ENCODE data around the gene TBX21.
"Not testable (repeated sequence)": the region's sequence is repeated elsewhere in the genome, so short reads cannot be mapped to it uniquely, and the experiment has no call there.

The TBX21 gene

DNA sequence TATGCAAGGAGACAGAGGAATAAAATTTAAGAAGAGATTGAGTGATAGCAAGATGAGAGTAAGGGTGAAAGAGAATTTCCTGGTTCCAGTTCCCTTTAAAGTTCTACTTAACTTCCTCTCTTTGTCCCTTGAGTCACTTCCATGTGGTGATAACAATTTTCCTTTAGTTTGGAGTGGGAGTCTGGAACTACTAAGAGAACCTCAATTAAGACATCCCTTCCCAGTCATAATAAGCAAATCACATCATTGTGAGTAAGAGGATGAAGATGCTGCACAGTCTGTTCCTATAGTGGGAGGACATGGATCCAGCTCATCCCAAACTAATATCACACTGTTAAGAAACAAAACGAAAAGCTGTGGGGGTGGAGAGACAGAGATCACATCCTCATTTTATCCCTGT lies 24.4 kb downstream of the TBX21 start:
- no peaks in the 10 kb centered on the region for H3K4me1 ChIP-seq (ENCODE audit: control insufficient read depth, insufficient read depth, low read length)
- no peaks in the 10 kb centered on the region for H3K9me3 ChIP-seq (ENCODE audit: control insufficient read depth, insufficient read depth, low read depth, low read length)
- H3K27ac ChIP-seq (ENCODE audit: low read depth, low read length): no peak overlapping the region
- no peak overlapping the region for H3K4me3 ChIP-seq (ENCODE audit: low read depth, low read length)
- H3K9ac ChIP-seq (ENCODE audit: low read length): no peak overlapping the region
- H3K27me3 ChIP-seq (ENCODE audit: control insufficient read depth, insufficient read depth, low read length): peaks cover 18% of the 10 kb centered on the region
- no peaks in the 10 kb centered on the region for H3K36me3 ChIP-seq (ENCODE audit: control insufficient read depth, insufficient read depth, low read length)

DNA sequence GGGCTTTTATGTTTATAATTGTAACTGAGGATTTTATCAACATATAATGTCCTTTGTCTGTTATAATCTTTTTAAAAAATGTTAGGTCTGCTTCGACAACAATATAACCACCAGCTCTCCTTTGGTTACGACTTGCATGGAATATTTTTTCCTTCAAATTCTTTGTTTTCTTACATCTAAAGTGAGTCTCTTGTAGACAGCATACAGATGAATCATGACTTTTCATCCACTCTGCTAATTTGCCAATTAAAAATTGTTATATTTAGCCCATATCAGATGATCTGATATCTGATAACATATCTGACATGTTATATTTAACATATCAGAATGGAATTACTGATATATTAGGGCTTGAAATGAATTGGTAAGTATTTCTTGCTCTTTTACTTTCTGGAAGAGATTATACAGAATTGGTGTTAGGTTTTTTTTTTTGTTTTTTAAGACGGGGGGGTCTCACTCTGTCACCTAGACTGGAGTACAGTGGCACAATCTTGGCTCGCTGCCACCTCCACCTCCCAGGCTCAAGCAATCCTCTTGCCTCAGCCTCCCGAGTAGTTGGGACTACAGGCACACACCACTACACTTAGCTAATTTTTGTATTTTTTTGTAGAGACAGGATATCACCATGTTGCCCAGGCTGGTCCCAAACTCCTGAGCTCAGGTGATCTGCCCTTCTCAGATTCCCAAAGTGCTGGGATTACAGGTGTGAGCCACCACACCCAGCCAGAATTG lies 27.5 kb downstream of the TBX21 start:
- H3K9me3 ChIP-seq (ENCODE audit: control insufficient read depth, insufficient read depth, low read depth, low read length): no peaks in the 10 kb centered on the region
- H3K27ac ChIP-seq (ENCODE audit: low read depth, low read length): no peak overlapping the region
- no peaks in the 10 kb centered on the region for H3K36me3 ChIP-seq (ENCODE audit: control insufficient read depth, insufficient read depth, low read length)
- peaks cover 18% of the 10 kb centered on the region for H3K27me3 ChIP-seq (ENCODE audit: control insufficient read depth, insufficient read depth, low read length)
- no peak overlapping the region for H3K4me3 ChIP-seq (ENCODE audit: low read depth, low read length)
- H3K4me1 ChIP-seq (ENCODE audit: control insufficient read depth, insufficient read depth, low read length): no peaks in the 10 kb centered on the region
- no peak overlapping the region for H3K9ac ChIP-seq (ENCODE audit: low read length)

DNA sequence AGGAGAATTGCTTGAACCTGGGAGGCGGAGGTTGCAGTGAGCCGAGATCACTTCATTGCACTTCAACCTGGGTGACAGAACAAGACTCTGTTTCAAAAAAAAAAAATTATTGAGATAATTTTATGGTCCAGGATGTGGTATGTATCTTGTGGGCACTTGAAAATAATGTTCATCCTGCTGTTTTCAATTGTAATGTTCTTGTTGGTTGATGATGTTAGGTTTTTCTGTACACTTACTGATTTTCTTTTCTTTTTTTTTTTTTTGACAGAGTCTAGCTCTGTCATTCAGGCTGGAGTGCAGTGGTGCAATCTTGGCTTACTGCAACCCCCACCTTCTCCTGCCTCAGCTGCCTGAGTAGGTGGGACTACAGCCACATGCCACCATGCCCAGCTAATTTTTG lies 29.7 kb downstream of the TBX21 start:
- H3K4me3 ChIP-seq (ENCODE audit: low read depth, low read length): no peak overlapping the region
- no peak overlapping the region for H3K9ac ChIP-seq (ENCODE audit: low read length)
- no peaks in the 10 kb centered on the region for H3K36me3 ChIP-seq (ENCODE audit: control insufficient read depth, insufficient read depth, low read length)
- H3K27me3 ChIP-seq (ENCODE audit: control insufficient read depth, insufficient read depth, low read length): peaks cover 10% of the 10 kb centered on the region
- H3K4me1 ChIP-seq (ENCODE audit: control insufficient read depth, insufficient read depth, low read length): no peaks in the 10 kb centered on the region
- no peak overlapping the region for H3K27ac ChIP-seq (ENCODE audit: low read depth, low read length)
- peaks cover 3% of the 10 kb centered on the region for H3K9me3 ChIP-seq (ENCODE audit: control insufficient read depth, insufficient read depth, low read depth, low read length)

DNA sequence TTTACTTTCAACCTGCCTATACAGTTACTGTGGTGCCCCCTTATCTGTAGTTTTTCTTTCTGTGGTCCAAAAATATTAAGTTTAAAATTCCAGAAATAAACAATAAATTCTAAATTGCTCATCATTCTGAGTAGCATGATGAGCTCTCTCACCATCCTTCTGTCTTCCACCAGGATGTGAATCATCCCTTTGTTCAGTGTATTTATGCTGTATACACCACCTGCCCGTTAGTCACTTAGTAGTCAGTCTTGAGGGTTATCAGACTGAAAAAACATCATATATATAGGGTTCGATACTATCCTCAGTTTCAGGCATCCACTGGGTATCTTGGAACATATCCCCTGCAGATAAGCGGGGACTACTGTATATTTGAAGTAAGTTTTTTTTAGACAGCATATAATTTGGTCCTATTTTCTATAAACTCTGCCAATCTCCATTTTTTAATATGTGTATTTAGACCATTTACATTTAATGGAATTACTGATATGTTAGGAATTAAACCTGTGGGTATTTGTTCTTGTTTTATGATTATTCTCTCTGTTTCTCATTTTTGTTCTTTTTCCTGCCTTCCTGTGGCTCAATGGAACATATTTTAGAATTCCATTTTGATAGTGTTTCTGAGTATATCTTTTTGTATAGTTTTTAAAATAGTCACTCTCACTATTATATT lies 31.0 kb downstream of the TBX21 start:
- H3K9me3 ChIP-seq (ENCODE audit: control insufficient read depth, insufficient read depth, low read depth, low read length): peaks cover 5% of the 10 kb centered on the region
- H3K36me3 ChIP-seq (ENCODE audit: control insufficient read depth, insufficient read depth, low read length): no peaks in the 10 kb centered on the region
- no peak overlapping the region for H3K27ac ChIP-seq (ENCODE audit: low read depth, low read length)
- no peaks in the 10 kb centered on the region for H3K4me1 ChIP-seq (ENCODE audit: control insufficient read depth, insufficient read depth, low read length)
- H3K4me3 ChIP-seq (ENCODE audit: low read depth, low read length): no peak overlapping the region
- peaks cover 5% of the 10 kb centered on the region for H3K27me3 ChIP-seq (ENCODE audit: control insufficient read depth, insufficient read depth, low read length)
- H3K9ac ChIP-seq (ENCODE audit: low read length): no peak overlapping the region

DNA sequence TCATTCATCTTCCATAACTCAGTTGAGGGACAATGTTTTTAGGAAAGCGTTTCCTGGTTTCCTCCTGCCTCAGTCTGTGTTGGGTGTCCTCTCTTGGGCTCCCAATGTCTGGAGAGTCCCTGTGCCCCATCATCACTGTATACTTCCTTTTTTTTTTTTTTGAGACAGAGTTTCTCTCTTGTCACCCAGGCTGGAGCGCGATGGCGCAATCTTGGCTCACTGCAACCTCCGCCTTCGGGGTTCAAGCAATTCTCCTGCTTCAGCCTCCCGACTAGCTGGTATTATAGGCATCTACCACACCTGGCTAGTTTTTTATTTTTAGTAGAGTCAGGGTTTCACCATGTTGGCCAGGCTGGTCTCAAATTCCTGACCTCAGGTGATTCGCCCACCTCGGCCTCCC lies 40.6 kb downstream of the TBX21 start:
- H3K27ac ChIP-seq (ENCODE audit: low read depth, low read length); H3K9me3 ChIP-seq (ENCODE audit: control insufficient read depth, insufficient read depth, low read depth, low read length); H3K4me3 ChIP-seq (ENCODE audit: low read depth, low read length); H3K4me1 ChIP-seq (ENCODE audit: control insufficient read depth, insufficient read depth, low read length); H3K36me3 ChIP-seq (ENCODE audit: control insufficient read depth, insufficient read depth, low read length); H3K9ac ChIP-seq (ENCODE audit: low read length): not testable (repeated sequence)
- H3K27me3 ChIP-seq (ENCODE audit: control insufficient read depth, insufficient read depth, low read length): peaks cover 47% of the 10 kb centered on the region

DNA sequence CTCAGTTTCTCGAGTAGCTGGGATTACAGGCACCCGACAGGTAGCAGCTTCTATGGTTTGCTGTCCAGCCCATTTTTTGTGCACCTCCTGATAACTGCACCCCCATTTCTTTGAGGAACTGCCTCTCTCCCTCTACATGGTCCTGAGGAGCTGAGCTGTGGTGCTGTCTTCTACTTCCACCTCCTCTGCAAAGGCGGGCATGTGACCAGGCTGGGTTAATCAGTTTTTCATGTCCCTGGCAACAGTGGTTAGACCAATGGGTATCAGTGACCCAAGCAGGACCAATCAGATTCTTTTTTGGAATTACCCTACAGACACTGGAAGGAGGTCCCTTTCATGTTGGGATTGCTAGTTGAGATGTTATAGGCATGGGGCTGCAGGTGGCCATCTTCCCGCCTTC lies 41.3 kb downstream of the TBX21 start:
- Histone ChIP-seq H3K27ac (ENCODE audit: low read depth, low read length) (no peak overlapping the region), H3K36me3 (ENCODE audit: control insufficient read depth, insufficient read depth, low read length) (no peaks in the 10 kb centered on the region), H3K9ac (ENCODE audit: low read length) (no peak overlapping the region), H3K4me1 (ENCODE audit: control insufficient read depth, insufficient read depth, low read length) (no peaks in the 10 kb centered on the region), H3K27me3 (ENCODE audit: control insufficient read depth, insufficient read depth, low read length) (peaks cover 47% of the 10 kb centered on the region), H3K9me3 (ENCODE audit: control insufficient read depth, insufficient read depth, low read depth, low read length) (no peaks in the 10 kb centered on the region), H3K4me3 (ENCODE audit: low read depth, low read length) (no peak overlapping the region)

DNA sequence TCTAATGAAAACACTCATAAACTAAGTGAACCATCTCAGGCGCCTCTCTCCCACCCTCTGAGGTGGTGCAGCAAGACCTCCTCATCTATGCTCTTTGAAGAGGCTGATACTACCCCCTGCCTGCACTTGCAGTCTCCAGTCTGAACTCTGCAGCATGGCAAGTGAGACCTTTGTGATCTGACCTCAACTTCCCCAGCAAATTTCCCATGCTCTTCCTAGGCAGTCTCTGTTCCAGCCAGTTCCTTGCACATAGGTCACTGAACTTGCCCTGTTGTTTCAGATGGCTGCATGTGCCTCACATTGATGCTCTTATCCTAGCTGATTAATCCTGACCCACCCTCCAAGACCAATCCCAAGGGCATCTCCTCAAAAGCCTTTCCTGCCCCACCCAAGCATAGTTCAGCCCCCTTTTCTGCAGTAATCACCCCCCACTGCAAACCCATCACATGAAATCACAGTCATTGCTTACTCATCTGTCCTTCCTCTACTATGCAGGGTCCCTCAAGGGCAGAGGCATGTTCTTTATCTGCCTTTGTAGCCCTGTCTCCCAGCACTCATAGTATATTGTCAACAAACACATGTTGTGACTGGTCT lies 42.0 kb downstream of the TBX21 start:
- Histone ChIP-seq H3K27me3 (ENCODE audit: control insufficient read depth, insufficient read depth, low read length) (peaks cover 47% of the 10 kb centered on the region), H3K36me3 (ENCODE audit: control insufficient read depth, insufficient read depth, low read length) (no peaks in the 10 kb centered on the region), H3K9ac (ENCODE audit: low read length) (no peak overlapping the region), H3K4me3 (ENCODE audit: low read depth, low read length) (no peak overlapping the region), H3K4me1 (ENCODE audit: control insufficient read depth, insufficient read depth, low read length) (no peaks in the 10 kb centered on the region), H3K27ac (ENCODE audit: low read depth, low read length) (no peak overlapping the region), H3K9me3 (ENCODE audit: control insufficient read depth, insufficient read depth, low read depth, low read length) (no peaks in the 10 kb centered on the region)

DNA sequence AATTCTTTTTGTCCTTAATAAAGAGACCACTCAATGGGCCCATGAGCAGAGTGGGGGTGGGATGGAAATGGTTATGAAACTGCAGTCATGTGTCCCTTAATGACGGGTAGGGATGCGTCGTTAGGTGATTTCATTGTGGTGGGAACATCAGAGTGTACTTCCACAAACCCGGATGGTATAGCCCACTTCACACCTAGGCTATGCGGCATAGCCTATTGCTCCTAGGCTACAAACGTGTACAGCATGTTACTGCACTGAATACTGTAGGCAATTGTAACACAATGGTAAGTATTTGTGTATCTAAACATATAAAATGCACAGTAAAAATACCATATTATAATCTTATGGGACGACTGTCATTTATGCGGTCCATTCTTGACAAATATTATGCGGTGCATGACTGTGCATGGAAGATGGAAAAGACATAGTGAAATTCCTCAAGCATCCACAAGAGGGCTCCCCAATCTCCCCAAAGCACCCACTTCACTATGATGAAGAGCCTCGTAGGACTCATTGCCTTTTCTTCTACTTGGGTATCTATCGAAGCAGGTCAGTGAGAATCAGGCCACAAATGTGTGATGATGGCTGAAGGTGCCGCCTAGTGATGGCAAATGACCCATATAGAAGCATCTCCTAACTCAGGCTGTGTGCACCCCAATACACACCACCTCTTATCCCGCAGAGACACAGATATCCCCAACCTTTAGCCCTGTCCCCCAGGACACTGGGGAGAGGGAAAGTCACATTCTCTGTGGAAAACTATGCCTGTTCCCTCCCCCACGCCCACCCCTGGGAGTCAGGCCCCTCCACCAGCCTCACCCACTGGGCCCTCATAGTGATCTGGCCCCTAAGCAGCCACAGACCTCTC lies 43.5 kb downstream of the TBX21 start:
- Histone ChIP-seq H3K27ac (ENCODE audit: low read depth, low read length) (no peak overlapping the region), H3K27me3 (ENCODE audit: control insufficient read depth, insufficient read depth, low read length) (peaks cover 52% of the 10 kb centered on the region), H3K36me3 (ENCODE audit: control insufficient read depth, insufficient read depth, low read length) (no peaks in the 10 kb centered on the region), H3K9ac (ENCODE audit: low read length) (no peak overlapping the region), H3K9me3 (ENCODE audit: control insufficient read depth, insufficient read depth, low read depth, low read length) (no peaks in the 10 kb centered on the region), H3K4me3 (ENCODE audit: low read depth, low read length) (no peak overlapping the region), H3K4me1 (ENCODE audit: control insufficient read depth, insufficient read depth, low read length) (no peaks in the 10 kb centered on the region)

DNA sequence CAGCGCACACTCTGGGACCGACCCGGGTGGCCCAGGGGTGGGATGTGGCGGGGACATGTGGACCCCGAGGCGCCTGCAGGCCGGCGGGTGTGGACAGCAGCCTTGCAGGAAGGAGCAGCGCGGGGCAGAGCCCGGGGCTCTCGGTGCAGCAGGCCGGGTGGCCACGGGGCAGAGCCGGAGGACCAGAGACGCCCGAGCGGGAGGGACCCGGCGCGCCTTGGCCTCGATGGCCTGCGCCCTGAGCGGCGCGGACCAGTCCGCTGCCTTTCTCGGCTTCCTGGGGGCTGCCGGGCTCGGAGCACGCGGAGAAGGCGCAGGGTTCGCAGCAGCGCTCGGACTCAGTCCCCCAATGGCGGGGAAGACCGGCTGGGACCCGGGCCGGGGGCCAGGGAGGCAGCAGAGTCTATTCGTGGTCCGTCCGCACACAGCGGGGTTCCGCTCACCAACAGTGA lies 45.2 kb downstream of the TBX21 start:
- Histone ChIP-seq H3K4me3 (ENCODE audit: low read depth, low read length) (no peak overlapping the region), H3K4me1 (ENCODE audit: control insufficient read depth, insufficient read depth, low read length) (no peaks in the 10 kb centered on the region), H3K9ac (ENCODE audit: low read length) (no peak overlapping the region), H3K9me3 (ENCODE audit: control insufficient read depth, insufficient read depth, low read depth, low read length) (no peaks in the 10 kb centered on the region), H3K36me3 (ENCODE audit: control insufficient read depth, insufficient read depth, low read length) (no peaks in the 10 kb centered on the region), H3K27me3 (ENCODE audit: control insufficient read depth, insufficient read depth, low read length) (peaks cover 50% of the 10 kb centered on the region), H3K27ac (ENCODE audit: low read depth, low read length) (no peak overlapping the region)

DNA sequence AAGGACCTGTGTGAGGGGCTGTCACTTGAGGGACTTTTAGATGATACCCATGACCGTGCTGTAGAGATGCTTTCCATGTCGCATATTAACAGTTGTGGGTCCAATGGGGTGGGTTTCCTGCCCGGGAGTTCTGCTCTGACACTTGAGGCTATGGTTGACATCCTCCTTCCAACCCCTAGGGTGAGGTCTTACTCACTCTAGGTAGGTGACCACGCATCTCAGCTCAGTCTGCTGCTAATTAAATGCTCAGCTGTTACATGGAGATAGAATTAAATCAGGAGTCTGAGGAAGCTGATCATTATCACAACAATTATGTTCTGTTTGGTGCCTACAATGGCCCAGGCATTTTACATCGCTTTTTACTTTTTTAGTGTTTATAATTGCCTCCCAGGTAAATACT lies 48.4 kb downstream of the TBX21 start:
- Histone ChIP-seq H3K36me3 (ENCODE audit: control insufficient read depth, insufficient read depth, low read length) (no peaks in the 10 kb centered on the region), H3K9ac (ENCODE audit: low read length) (no peak overlapping the region), H3K9me3 (ENCODE audit: control insufficient read depth, insufficient read depth, low read depth, low read length) (no peaks in the 10 kb centered on the region), H3K27ac (ENCODE audit: low read depth, low read length) (no peak overlapping the region), H3K27me3 (ENCODE audit: control insufficient read depth, insufficient read depth, low read length) (peaks cover 29% of the 10 kb centered on the region), H3K4me3 (ENCODE audit: low read depth, low read length) (no peak overlapping the region), H3K4me1 (ENCODE audit: control insufficient read depth, insufficient read depth, low read length) (no peaks in the 10 kb centered on the region)
